ENCODE results near the gene DLGAP1.

- TF ChIP-seq CTCF (IDR thresholded peaks at IDR 0.05) (no peak), POLR2A (IDR thresholded peaks at IDR 0.05) (no peak)
These were observed 584.2 kb downstream of the DLGAP1 start for GRCh38 chr18:3870914-3871313.
